ACC112 (cell line): Measurements from ENCODE around the gene PSMB7.
A peak's percentile ranks its signal among the peaks of the same experiment; 100 is the strongest.

Experiments
- H2AFZ ChIP-seq: fragments of 200-600 bp; sonication (generic); one replicate; pipeline ENCODE4 v1.6.0; 2017; ENCODE audit warnings: antibody characterized with exemption, low read length; ENCODE audit not compliant: unreplicated experiment
- H3K27ac ChIP-seq: fragments of 200-600 bp; sonication (generic); 2 replicates; pipeline ENCODE4 v1.5.1; 2014; ENCODE audit warnings: low read depth, mild to moderate bottlenecking, antibody characterized with exemption, low read length, moderate library complexity
- H3K27me3 ChIP-seq: fragments of 200-600 bp; sonication (generic); 2 replicates; pipeline ENCODE4 v1.6.1; 2014; ENCODE audit warnings: mild to moderate bottlenecking, antibody characterized with exemption, low read length, moderate library complexity, mixed read lengths; ENCODE audit not compliant: insufficient read depth
- H3K36me3 ChIP-seq: fragments of 200-600 bp; sonication (generic); 2 replicates; pipeline ENCODE4 v1.6.1; 2016; ENCODE audit warnings: mild to moderate bottlenecking, antibody characterized with exemption, low read length, moderate library complexity, mixed read lengths; ENCODE audit not compliant: insufficient read depth
- H3K4me1 ChIP-seq: fragments of 200-600 bp; sonication (generic); one replicate; pipeline ENCODE4 v1.6.1; 2016; ENCODE audit warnings: low read length, mixed read lengths; ENCODE audit not compliant: insufficient read depth, unreplicated experiment, control insufficient read depth
- H3K4me3 ChIP-seq: fragments of 200-600 bp; sonication (generic); 2 replicates; pipeline ENCODE4 v1.5.1; 2014; ENCODE audit warnings: mild to moderate bottlenecking, low read depth, low read length
- H3K79me2 ChIP-seq: fragments of 200-600 bp; sonication (generic); one replicate; pipeline ENCODE4 v1.6.0; 2016; ENCODE audit warnings: low read length; ENCODE audit not compliant: control insufficient read depth, unreplicated experiment, insufficient read depth

The PSMB7 gene

GRCh38 chr9:124323904-124324303 is 91.3 kb downstream of the PSMB7 start:
- H3K27ac ChIP-seq, result no peak overlapping the region
- no peaks in the 10 kb centered on the region for H3K4me1 ChIP-seq
- H3K4me3 ChIP-seq, result no peak overlapping the region
- peaks cover 2% of the 10 kb centered on the region for H3K79me2 ChIP-seq
- H2AFZ ChIP-seq, result no peak overlapping the region
- peaks cover 27% of the 10 kb centered on the region; the same call in 1 of the 2 replicates for H3K36me3 ChIP-seq
- H3K27me3 ChIP-seq, result no peaks in the 10 kb centered on the region

GRCh38 chr9:124322618-124323432 is 92.4 kb downstream of the PSMB7 start:
- H3K27me3 ChIP-seq, result no peaks in the 10 kb centered on the region
- H3K27ac ChIP-seq, result no peak overlapping the region
- H3K4me3 ChIP-seq, result no peak overlapping the region
- peaks cover 22% of the 10 kb centered on the region; the same call in 1 of the 2 replicates for H3K36me3 ChIP-seq
- H3K4me1 ChIP-seq, result no peaks in the 10 kb centered on the region
- H2AFZ ChIP-seq, result no peak overlapping the region
- H3K79me2 ChIP-seq, result peaks cover 2% of the 10 kb centered on the region

GRCh38 chr9:124321935-124322334 is 93.3 kb downstream of the PSMB7 start:
- Histone ChIP-seq H3K27me3 (no peaks in the 10 kb centered on the region), H3K79me2 (peaks cover 2% of the 10 kb centered on the region), H3K36me3 (peaks cover 14% of the 10 kb centered on the region), H3K4me3 (no peak overlapping the region), H3K27ac (no peak overlapping the region), H3K4me1 (no peaks in the 10 kb centered on the region), H2AFZ (no peak overlapping the region)

DNA sequence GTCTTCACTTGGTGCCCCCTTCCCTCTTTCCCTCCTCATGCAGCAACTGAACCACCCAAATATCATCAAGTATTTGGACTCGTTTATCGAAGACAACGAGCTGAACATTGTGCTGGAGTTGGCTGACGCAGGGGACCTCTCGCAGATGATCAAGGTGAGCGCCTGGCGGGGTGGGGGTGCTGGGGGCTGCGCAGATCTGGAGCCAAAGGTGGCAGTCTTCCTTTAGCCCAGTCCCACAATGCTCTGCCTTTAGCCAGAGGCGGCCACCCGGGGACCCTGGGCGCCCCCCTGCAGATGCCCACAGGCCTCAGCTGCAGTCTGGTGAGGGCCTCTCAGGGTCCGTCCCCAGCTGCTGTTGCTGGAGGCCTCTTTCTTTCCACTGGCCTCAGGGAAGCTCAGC is 93.8 kb downstream of the PSMB7 start:
- Histone ChIP-seq H3K4me3 (no peak overlapping the region), H3K27me3 (no peaks in the 10 kb centered on the region), H3K79me2 (peaks cover 2% of the 10 kb centered on the region), H2AFZ (no peak overlapping the region), H3K36me3 (peaks cover 13% of the 10 kb centered on the region), H3K27ac (no peak overlapping the region), H3K4me1 (no peaks in the 10 kb centered on the region)

GRCh38 chr9:124320062-124320973 is 94.9 kb downstream of the PSMB7 start:
- Histone ChIP-seq H3K79me2 (peaks cover 2% of the 10 kb centered on the region), H3K36me3 (peaks cover 24% of the 10 kb centered on the region), H2AFZ (no peak overlapping the region), H3K4me1 (no peaks in the 10 kb centered on the region), H3K4me3 (no peak overlapping the region), H3K27ac (no peak overlapping the region), H3K27me3 (no peaks in the 10 kb centered on the region)

- Histone ChIP-seq H3K36me3 (peaks cover 22% of the 10 kb centered on the region), H3K4me1 (no peaks in the 10 kb centered on the region), H3K79me2 (peaks cover 27% of the 10 kb centered on the region), H3K27ac (no peak overlapping the region), H3K4me3 (no peak overlapping the region), H2AFZ (no peak overlapping the region), H3K27me3 (no peaks in the 10 kb centered on the region)
Measured at GRCh38 chr9:124315882-124316281, 99.4 kb downstream of the PSMB7 start.

DNA sequence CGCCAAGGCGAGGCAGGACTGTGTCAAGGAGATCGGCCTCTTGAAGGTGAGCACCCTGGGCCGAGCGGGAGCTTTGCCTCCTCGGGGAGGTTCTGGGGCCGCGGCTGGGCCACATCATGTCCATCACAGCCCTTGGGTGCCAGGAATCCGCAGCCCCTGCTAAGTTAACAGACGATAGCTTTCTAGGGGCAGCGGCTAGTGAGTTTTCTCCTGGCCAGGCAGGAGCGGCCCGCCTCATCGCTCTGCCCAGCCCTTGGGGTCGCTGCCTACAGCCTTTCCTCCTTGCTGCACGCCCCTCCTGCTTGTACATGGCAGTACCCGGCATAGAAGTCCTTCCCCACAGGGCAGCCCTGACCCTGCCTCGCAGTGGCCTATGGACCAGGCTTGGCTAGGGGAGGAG is 101.3 kb downstream of the PSMB7 start:
- Histone ChIP-seq H3K4me3 (no peak overlapping the region), H3K27ac (no peak overlapping the region), H3K27me3 (no peaks in the 10 kb centered on the region), H2AFZ (no peak overlapping the region), H3K36me3 (peaks cover 20% of the 10 kb centered on the region), H3K79me2 (peaks cover 42% of the 10 kb centered on the region), H3K4me1 (peaks cover 15% of the 10 kb centered on the region)

DNA sequence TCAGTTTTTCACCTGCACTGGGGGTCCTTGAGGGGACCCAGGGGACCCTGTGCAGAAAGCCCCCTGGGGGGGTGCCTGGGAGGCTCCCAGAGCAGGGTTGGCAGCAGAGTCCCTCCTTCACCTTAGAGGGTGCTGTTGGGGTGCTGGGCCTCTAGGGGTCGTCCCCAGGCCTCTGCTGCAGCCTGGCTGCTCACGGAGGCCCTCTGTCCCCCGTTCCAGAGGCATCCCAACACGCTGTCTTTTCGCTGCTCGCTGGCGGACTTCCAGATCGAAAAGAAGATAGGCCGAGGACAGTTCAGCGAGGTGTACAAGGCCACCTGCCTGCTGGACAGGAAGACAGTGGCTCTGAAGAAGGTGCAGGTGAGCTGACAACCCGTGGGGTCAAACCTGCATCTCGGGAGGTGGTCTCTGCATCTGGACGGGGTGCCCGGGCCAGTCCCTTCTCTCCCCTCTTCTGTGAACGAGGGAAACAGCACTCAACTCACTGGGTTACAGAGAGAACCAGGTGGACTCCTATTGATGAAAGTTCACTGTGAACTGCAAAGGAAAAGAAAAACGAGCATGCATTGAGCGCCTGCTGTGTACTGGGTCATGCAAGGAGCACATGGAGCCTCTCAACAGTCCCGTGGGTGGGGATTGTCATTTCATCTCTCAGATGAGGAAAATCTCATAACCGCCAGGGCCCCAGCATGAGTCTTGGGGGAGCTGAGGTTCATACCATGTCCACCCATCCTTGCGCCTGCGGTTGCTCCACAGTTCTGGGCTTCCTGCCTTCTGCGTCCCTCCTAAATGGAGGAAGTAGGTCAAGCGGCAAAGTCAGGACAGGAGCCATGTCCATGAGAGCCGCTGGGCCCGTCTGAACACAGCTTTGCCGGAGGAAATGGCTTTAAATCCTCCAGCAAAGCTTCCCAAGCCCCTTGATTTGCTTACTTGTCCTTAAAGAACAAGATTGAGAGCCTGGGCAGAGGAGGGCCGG is 102.7 kb downstream of the PSMB7 start:
- H2AFZ ChIP-seq, result no peak overlapping the region
- H3K4me1 ChIP-seq, result peaks cover 21% of the 10 kb centered on the region
- no peak overlapping the region for H3K27ac ChIP-seq
- no peak overlapping the region for H3K4me3 ChIP-seq
- H3K79me2 ChIP-seq, result peaks cover 55% of the 10 kb centered on the region
- peaks cover 24% of the 10 kb centered on the region for H3K36me3 ChIP-seq
- H3K27me3 ChIP-seq, result no peaks in the 10 kb centered on the region

DNA sequence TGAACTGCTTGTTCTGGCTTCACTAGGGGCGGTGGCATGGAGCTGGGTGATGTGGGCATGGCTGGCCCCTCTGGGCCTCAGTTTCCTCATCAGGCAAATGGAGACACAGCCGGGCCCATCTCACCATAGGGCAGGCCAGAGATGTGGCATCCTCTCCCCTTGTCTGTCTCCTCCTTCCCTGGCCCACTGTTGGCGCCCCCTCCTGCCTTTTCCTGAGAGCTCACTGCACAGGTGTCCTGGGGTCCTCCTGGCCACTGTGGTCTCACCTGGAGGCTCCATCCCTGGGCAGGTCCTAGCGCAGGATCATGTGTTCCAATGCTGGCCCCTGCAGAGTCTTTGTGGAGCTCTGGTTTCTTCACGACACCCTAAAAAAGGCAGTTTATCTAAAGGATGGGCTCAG is 104.0 kb downstream of the PSMB7 start:
- peaks cover 65% of the 10 kb centered on the region for H3K79me2 ChIP-seq
- peaks cover 28% of the 10 kb centered on the region; the same call in 1 of the 2 replicates for H3K36me3 ChIP-seq
- peaks cover 33% of the 10 kb centered on the region for H3K4me1 ChIP-seq
- H3K4me3 ChIP-seq, result no peak overlapping the region
- 0 out of 2 replicates have a peak overlapping the region, but pooled peaks have one; percentile 76 for H3K27ac ChIP-seq
- H3K27me3 ChIP-seq, result no peaks in the 10 kb centered on the region
- no peak overlapping the region for H2AFZ ChIP-seq

DNA sequence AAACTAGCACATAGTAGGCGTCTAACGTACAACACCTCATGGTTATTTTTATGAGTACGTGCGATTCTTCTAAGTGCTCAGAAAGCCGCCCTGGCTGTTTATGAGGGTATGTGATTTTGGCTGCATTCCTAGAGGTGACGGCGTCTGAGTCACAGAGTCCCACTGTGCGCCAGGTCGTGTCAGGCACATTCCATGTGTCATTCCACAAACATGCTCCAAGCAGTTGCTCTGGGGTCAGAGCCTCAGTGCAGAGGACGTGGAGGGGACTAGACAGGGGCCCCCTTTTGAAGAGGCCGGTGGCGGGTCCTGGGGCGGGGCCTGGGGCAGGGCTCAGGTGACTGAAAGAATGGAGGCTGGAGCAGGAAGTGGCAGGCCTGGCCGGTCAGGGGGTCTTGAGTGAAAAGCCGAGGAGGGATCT is 105.6 kb downstream of the PSMB7 start:
- Histone ChIP-seq H3K27ac (peak overlapping the region; percentile 87), H3K27me3 (no peaks in the 10 kb centered on the region), H3K36me3 (peaks cover 18% of the 10 kb centered on the region), H2AFZ (no peak overlapping the region), H3K4me3 (peak overlapping the region; percentile 28; the same call in 1 of the 2 replicates), H3K79me2 (peaks cover 69% of the 10 kb centered on the region), H3K4me1 (peaks cover 46% of the 10 kb centered on the region)
